ENCODE measurements around the gene CFH.

DNA sequence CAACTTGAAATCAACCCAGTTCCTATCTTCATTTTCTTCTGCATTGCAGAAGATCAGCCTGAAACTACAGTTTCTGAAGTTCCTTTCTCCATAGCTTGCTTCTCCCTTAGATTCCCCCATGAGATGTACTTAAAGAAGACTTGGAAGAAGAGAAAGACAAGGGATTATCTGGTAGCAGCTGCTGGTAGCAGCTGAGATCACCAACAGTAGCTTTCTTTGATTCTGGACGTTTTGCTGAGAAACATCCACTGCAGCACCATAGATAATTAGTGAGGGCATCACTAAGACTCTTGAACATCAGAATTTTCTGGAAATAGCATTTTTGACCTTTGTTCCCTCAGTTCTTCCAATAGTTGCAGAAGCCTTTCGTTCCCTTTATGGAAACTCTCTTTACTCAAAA lies 122.3 kb downstream of the CFH start:
- TF ChIP-seq POLR2A (IDR thresholded peaks at IDR 0.05) = no peak
- TF ChIP-seq, protein P1, sequence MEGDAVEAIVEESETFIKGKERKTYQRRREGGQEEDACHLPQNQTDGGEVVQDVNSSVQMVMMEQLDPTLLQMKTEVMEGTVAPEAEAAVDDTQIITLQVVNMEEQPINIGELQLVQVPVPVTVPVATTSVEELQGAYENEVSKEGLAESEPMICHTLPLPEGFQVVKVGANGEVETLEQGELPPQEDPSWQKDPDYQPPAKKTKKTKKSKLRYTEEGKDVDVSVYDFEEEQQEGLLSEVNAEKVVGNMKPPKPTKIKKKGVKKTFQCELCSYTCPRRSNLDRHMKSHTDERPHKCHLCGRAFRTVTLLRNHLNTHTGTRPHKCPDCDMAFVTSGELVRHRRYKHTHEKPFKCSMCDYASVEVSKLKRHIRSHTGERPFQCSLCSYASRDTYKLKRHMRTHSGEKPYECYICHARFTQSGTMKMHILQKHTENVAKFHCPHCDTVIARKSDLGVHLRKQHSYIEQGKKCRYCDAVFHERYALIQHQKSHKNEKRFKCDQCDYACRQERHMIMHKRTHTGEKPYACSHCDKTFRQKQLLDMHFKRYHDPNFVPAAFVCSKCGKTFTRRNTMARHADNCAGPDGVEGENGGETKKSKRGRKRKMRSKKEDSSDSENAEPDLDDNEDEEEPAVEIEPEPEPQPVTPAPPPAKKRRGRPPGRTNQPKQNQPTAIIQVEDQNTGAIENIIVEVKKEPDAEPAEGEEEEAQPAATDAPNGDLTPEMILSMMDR (IDR thresholded peaks at IDR 0.05) = no peak
